AG08396 (cell line): ENCODE measurements around the gene NTM.

Source experiments
- DNase-seq: peaks from one replicate; pipeline ENCODE4 v3.0.0; 2012; ENCODE audit warnings: low spot score, mixed read lengths

The NTM gene

DNA sequence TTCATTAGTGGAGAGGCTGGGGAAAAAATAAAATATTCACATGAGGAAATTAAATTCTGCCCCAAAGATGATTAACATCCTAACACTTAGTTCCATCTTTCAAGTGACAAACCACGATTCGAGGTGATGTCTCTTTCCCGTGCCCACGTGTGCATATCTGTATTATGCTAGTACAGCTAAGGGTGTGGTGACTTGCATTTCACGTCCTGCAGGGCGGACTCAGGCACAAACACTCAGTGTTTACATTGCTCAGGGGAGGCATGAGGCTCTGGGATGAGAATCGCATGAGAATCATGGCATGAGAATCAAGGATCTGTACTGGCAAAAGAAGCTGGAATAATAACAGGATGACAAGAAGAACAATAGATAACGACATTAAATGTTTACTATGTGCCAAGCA is 179.4 kb downstream of the NTM start:
- DNase-seq: no peak

DNA sequence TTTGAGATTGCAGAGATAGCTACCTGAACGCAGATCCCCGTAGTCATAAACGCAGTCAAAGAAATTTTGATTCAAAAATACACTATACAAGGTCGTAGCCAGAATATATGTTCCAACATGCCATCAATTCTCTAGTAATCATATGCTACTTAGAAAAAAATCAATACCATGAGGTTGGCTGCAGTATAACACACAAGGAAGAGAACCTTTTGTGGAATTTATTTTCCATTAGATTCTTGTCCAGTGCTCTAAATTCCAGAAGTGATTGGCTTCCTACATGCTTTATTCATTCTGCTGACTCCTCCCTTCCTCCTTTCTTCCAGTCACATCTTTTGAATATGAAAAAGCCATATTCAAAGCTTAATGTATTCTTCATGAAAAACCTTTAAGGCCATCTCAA is 189.9 kb downstream of the NTM start:
- DNase-seq: no peak

DNA sequence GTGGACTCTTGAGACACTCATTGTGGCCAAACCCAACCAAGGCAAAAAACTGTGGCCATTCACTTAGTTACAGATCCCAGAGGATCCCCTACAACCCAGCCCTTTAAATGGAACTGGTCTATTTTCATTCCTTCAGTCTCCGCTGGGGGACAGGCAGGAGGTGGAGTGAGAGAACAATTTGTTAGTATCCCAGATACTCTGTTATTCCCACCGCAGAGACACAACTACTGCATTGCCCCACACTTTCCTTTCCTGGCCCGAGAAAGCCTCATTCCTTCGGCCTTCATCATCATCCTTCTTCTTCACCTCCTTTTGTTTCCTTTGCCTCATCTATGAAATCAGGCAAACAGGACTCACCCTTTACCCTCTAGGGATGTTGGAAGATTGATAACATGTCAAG is 191.1 kb downstream of the NTM start:
- no peak for DNase-seq

DNA sequence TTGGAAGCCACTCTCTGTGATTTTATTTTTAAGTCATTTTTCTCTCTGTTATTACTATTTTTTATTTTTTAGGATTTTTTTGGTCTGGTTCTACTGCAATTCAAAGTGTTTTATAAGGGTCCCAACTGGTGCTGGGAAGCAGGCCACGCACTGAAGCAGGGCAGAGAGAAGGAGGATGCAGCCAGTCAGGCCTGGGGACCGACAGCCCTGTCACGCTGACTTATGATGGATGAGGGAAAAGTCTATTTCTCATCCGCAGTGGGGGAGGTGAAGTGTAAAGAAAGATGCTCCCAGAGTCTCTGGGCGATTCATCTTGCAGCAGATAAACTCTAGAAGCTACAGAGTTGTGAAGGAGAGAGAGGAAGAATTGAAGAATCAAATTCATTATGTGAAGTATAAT is 191.6 kb downstream of the NTM start:
- DNase-seq: no peak

DNA sequence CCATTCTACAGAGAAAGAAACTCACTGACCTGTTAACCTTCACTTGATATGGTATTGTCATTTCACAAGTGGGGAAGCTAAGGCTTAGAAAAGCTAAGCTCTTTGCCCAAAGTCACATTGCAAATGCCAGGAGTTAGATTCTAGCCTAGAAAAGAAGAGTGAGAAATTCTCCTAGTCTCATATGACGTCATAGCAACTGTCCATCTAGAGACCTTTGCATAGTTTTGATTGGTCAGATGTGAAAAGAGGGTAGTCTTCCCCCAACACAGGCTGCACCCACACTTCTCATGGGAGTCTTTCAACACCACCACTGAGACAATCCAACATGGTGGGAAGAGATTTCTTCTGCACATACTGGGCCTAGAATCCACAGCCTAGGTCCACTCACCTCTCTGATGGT is 197.9 kb downstream of the NTM start:
- no peak for DNase-seq

DNA sequence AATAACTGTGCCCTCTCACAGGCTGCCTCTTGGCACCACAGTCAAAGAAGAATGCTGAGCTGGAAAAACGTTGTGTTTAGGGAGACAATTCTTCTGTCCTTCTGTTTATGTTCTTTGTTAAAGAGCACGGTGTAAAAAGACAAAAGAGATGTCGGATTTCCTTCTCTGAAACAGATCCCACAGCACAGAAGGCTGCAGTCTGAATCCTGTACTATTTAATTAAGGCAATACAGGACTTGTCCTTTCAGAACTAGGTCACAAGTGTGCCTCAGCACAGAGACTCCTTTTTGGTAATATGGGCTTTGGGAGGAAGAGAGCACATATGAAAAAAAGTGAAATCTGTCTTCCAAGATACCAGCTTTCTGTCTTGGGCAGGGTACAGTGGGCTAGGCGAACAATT is 201.2 kb downstream of the NTM start:
- no peak for DNase-seq

DNA sequence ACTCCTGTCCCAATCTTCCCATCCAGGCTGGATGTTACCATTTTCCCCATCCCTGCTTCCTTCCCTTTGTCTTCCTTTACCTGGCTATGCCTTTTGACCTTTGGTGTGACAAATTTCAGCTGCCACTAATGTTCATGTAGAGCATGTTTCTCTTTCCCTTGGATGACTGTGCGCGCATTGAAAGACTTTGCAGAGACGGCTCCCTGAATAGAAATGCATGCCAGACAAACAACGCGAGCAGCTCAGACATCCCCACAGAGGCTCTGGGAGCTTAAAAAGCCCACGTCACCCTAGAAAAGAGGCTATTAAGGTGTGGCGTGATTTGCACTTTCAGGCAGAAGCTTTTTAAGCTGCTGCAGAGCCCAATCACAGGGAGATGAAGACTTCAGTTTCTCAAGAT is 202.0 kb downstream of the NTM start:
- DNase-seq: no peak

DNA sequence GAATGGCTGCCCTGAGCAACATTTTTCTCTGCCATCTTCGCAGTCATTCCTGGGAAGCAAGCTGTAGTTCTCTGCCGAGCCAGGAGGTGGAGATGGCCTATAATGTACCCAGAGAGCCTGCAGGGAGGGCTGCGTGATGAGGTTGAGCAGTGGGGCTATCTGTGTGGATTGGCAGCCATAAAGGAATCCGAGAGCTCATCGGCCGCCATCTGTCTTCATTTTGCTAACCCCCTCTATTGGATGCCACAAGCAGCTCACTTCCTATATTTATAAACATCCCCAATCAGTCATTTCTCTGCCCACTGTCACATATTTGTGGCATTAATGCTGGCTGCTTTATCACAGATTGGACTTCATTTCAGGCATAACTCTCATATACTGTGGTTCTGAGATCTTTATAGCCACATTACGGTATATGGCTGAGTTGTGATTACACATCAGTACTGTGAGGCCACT is 209.5 kb downstream of the NTM start:
- peak; percentile 74 for DNase-seq

DNA sequence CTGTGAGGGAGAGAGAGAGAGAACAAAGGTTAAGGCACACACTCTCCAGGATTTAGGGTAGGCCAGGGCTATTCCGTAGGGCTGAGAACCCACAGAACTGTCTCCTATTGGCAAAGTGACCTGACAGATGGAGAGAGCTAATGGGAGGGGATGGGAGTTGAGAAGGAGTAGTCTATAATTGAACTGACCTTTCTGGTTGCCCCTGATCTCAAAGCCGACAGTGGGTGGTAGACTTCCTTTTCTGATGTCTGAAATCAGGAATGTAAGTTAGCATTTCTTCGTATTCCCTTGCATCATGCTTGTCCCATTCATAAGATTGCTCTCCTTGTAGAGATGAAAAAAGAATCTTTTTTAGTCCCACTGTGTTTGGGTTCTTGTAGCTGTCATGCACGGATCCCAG is 210.1 kb downstream of the NTM start:
- DNase-seq: no peak

DNA sequence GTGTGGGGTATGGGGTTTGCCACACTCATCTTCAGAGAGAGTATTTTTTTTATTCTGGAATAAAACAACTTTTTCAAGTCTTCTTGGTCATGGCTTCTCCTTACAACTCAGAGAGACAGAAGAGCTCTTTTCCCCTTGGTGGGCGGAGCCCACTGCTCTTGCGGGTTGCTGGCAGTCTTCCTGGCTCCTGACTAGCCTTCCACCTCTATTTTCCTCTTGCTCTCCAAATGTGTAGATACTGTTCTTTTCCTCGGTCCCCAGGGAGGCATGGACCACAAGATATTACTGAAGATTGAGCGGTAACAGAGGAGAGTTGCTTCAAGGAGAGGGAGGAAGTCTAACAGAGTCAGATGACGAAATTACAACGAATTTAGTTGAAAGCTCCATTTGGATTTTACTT is 210.6 kb downstream of the NTM start:
- DNase-seq: no peak

DNA sequence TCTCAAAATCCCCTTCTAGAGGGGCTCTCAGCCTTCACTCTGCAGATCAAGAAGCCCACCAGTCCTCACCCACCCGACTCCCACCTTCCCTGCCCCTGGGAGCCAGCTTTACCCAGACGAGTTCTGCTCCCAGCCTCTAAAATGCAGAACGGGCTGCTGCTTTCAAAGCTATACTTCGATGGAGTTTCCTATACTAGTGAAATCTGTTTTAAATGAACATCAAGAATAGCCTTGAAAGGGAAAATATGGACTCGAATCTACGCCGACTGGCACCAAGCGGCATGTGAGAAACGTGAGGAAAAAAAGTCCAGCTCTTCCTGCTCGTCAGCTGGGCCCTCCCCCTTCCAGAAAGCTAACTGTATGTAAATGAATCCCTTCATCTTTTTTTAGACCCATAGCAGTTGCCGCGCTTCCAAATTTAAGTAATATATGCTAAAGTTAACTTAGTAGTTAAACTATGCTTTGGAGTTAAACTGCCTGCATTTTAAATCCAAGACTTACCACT is 211.7 kb downstream of the NTM start:
- no peak for DNase-seq

DNA sequence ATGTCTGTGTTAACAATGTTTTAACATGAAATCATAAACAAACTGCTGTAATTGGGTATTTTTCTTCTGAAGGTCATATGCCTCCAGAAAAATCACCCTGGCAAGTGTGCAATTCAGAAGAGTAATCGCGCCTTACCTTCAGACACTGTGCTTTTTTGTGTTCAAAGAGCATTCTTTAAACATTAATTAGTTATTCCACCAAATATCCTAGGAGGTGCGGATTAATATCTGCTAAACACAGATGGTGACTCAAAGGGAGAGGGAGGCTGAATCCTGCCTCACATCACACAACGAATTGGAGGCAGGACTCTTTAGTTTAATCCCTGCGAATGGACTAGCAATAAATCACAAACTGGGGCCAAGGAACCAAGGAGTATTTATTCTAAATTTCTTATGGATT is 213.0 kb downstream of the NTM start:
- DNase-seq: no peak

DNA sequence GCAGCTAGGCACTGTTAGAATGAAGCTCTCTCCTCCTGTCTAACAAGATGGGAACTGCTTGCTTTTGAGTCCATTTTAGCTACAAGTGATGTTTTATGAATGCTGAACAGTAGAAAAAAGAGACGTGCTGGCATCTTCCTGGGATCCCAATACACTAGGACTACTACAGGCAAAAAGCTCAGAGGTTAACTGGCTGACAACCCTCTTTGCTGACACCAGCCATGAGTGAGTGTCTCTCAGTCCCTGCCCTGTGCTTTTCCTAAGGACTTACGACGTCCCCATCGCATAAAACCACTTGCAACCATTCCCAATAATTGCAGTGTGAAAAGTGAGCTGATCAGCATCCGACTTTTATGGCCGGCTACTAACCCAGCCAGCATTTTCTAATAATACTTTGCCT is 213.5 kb downstream of the NTM start:
- DNase-seq: no peak

DNA sequence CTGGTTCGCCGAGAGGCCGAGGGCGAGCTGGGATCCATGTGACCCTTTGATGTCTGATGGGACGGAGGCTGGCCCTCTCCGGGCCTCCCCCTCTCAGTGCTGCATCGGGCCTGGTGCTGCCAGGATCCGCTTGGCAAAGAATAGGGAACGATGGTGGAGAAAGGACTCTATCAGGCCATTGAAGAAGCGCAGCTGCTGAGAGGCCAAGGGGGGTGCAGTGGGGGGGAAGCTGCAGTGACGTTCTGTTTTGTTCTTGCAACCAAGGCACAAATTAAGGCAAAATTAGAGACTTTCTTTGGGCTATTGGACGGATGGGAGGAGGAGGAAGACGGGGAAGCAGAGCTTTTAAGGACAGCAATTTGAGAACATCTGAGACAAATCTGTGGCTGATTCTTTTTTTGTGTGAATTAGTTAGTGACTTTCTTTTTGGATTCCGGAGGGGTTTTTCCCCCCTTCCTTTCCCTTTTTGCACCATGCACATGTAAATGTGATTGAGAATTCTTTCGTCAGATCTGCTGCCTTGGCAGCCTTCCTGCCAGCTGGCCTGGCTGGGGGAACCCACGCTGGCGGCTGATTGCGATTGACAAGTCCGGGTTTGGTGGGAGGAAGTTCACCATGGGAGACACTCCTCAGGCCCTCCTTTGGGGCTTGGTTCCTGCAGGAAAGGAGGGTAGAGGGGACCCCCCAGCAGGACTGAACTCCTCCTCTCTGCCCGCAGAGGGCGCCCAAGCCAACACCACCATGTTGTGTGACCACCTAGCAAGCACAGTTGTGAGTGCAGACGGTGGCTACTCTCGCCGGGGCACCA is 214.6 kb downstream of the NTM start:
- no peak for DNase-seq

DNA sequence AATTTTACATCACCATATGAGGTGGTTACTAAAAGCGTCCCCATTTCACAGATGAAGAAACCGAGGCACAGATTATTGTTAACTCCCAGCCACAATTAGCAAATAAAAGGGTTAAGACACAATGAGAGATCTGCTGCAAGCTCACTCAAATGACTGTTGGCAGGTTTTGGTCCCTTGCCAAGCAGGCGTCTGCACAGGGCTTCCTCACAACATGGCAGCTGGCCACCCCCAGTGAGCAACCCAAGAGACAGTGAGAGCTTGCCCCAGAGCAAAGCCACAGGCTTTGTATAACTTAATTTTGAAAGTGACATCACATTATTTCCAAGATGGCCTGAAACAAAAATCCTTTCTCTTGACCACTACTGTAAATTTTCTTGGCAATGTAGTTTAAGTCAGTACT is 217.6 kb downstream of the NTM start:
- no peak for DNase-seq

DNA sequence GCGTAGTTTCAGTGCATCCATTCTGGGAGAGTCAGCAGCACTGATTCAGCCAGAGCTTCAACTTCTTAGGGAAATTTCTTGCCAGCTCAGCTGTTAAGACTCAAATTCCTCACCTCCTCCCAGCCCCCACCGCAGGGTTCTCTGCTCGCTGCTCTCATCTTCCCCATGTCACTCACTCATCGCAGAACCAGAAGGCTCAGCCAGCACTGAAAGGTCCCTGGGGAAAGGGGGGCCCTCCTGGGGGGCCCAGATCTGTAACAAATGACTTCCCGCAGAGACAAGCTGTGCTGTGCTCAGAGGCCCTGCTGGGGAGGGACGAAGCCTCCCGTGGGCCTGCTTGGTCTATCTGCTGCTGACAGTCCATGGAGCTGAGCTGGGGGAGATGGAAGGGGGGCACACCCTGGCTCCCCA is 220.6 kb downstream of the NTM start:
- no peak for DNase-seq

DNA sequence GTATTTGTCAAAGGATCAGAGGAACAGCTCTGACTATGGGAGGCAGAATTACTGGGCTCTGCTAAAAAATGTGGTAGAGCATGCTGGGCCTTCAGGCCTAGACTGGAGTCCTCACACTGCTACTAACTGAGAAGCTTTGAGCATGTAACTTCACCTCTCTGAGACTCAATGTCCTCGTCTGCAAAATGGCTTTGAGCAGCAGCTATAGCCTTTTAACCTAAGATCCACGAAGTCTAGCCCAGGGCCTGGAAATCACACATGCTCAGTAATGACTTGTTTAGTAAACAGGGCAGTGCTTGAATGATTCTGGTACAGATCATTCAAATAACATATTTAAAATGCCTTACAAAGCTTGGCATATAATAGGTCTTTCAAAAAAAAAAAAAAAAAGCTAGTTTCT is 221.7 kb downstream of the NTM start:
- no peak for DNase-seq

DNA sequence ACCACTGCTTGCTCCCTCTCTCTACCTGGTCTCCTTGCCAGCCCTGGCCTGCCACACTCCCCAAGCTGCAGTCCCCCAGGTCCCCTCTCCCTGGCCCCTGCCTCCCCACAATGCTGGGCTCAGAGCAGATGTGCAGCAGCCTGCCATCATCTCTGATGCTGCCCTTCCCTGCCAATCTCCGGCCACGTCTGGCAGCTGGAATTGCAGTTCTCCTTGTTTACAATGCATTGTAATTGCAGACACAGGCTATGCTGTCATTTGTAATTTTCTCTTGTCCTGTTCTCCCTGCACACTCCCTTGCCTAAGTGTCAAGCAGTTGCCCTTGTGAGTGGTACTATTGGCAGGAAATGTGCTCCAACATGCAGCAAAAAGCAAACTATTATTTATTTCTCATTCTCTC is 222.3 kb downstream of the NTM start:
- no peak for DNase-seq

DNA sequence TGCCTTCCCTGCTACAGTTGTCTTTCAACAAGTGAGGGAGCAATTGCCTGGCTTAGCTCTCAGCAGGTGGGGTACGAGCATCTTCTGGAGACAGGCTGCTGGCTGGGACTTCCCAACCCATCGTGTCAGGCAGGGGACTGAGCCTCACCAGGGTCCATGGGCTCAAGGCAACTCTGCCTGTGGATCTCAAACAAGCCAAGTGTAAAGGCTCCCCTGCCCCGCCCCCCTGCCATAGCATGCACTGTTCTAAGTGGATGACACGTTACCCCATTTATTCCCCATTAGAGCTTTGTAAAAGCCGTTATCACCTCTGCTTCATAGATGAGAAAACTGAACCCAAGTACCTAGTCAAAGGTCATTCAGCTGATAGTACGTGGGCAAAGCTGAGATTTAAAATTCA is 222.9 kb downstream of the NTM start:
- no peak for DNase-seq

DNA sequence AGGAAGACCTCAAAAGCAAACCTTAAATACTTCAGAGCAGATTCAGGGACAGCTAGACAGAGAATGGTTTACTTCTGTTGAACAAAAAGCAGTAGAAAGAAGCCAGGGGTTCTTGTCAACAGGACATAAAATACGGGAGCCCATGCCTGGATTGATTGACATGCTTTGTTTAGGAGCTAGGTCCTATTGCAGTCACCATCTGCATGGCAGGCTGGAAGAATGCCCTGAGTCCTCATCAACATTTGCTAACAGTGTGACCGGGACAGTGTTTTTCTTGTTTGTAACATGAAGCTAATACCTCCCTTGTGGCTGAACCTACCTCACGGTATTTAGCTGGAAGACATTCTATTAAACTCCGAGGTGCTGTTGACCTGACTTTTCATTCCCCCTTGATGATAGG is 225.4 kb downstream of the NTM start:
- no peak for DNase-seq

DNA sequence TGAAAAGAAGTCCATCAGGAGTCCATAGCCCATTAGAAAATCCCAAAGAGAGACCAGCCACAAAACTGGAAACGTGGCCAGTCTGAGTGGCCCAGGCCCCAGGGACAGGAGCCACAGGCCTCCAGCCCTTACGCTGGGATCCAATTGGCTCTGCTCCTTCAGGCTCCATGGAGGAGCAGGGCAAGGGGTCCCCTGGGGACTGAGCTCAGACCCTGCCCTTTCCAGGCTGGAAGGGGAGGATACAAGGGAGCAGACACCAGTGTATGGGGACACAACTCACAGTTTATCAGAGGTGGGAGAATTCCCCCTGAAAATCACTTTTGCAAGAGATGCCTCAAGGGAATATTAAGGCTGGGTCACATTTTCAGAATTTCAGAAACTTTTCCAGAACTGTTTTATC is 227.5 kb downstream of the NTM start:
- DNase-seq: no peak

DNA sequence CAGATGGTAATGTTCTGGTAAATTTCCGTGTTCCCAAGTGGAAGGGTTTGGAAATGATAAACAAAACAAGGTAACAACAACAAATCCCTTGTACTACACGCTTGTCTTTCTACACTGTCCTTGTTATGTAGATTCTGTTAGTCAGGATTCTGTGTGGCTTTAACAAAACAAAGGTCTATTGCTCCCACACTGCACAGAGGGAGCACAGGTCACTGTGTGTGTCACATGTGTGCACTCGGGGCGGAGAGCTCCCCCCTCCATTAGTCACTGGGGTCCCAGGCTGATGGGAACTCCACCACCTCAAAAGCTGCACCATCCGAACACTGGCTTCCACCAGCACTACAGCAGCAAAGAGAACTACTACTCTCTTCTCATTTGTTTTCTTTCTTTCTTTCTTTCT is 227.9 kb downstream of the NTM start:
- no peak for DNase-seq

DNA sequence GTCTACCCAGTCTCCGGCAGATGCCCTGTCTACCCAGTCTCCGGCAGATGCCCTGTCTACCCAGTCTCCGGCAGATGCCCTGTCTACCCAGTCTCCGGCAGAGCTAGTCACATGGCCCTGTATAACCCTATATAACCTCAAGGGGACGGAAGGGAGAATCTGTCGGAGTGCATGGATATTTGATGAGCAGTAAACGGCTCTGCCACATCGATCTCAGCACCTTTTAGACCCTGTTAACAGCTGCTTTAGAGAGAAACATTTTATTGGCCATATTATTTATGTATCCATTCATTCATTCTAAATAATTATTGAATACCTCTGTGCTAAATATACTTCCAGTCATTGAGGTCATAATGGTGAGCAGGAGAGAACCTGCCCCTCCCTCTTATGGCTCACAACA is 228.9 kb downstream of the NTM start:
- DNase-seq: no peak

DNA sequence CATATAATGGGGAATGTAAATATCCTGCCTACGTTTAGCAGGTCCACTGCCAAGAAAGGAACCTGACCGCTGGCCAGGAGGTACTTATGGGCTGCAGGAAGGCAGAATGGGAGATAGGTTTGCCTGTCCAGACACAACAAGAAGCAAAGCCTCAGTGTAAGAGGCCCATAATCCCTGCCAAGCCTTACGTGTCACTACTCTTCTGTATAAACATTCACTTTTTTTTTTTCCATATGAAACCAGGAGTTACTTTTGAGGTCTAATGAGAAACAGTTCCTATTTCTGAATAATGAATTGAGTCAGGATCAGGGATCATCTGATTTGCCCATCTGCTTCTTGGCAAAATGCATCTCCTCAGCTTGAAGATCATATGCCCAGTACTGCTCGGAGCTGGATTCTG is 230.2 kb downstream of the NTM start:
- no peak for DNase-seq
